SK-N-SH (cell line): Measurements from ENCODE around the gene SESN1. TPM values are rescaled to one million over a fixed set of nuclear protein-coding genes. Genes with fewer than 3 reads are reported as not detected.

Experiments
- CTCF ChIA-PET: fragments of 300-600, 350-600 bp; formaldehyde crosslinking; extraction: SDS; loops from one replicate; lab custom pipeline; 2021; lab: Yijun Ruan, JAX
- POLR2A ChIA-PET: fragments of 350-600 bp; sonication (Branson Sonifier 250); formaldehyde crosslinking; extraction: SDS; loops from one replicate; lab custom pipeline; 2020; ENCODE audit warnings: antibody characterized with exemption, inconsistent platforms; lab: Yijun Ruan, JAX
- DNase-seq: peaks from one replicate; pipeline ENCODE4 v3.0.0; 2012
- H2AFZ ChIP-seq: fragments of 200-600 bp; sonication (generic); 2 replicates; pipeline ENCODE4 v1.8.1; 2016; ENCODE audit warnings: antibody characterized with exemption, mild to moderate bottlenecking, low read depth
- H3F3A ChIP-seq: fragments of 200-600 bp; sonication (generic); replicated peaks from 2 replicates; pipeline ENCODE3; 2016; ENCODE audit warnings: antibody characterized with exemption, mild to moderate bottlenecking; ENCODE audit not compliant: insufficient read depth
- H3K27ac ChIP-seq, 2 experiments: fragments of 200-500 bp in 1 of 2; fragments of 200-600 bp in 1 of 2; sonication (Bioruptor generic) in 1 of 2; sonication (generic), shearing (Covaris generic) in 1 of 2; 2 replicates each; pipeline versions ENCODE4 v1.5.1 to v1.6.1; 2014 to 2016; ENCODE audit warnings: low read depth in 2 of 2, inconsistent platforms in 1 of 2, low read length in 1 of 2, mild to moderate bottlenecking in 1 of 2, mixed read lengths in 1 of 2
- H3K27me3 ChIP-seq: fragments of 200-600 bp; sonication (generic), shearing (Covaris generic); 2 replicates; pipeline ENCODE4 v1.6.1; 2016; ENCODE audit warnings: mixed run types; ENCODE audit not compliant: insufficient read depth
- H3K36me3 ChIP-seq, 2 experiments: fragments of 200-500 bp in 1 of 2; fragments of 200-600 bp in 1 of 2; sonication (Bioruptor generic) in 1 of 2; sonication (generic) in 1 of 2; replicated peaks in 1 of 2; 2 replicates each; pipeline versions ENCODE3 to v1.5.1; 2014 to 2016; ENCODE audit warnings: low read length in 1 of 2, mild to moderate bottlenecking in 1 of 2; ENCODE audit not compliant: insufficient read depth in 2 of 2, control insufficient read depth in 1 of 2
- H3K4me1 ChIP-seq, 2 experiments: fragments of 200-500 bp in 1 of 2; fragments of 200-600 bp in 1 of 2; sonication (Bioruptor generic) in 1 of 2; sonication (generic), shearing (Covaris generic) in 1 of 2; 2 replicates each; pipeline versions ENCODE4 v1.5.1 to v1.6.1; 2014 to 2016; ENCODE audit warnings: low read depth in 1 of 2, low read length in 1 of 2, mixed run types in 1 of 2; ENCODE audit not compliant: insufficient read depth in 2 of 2, control insufficient read depth in 1 of 2
- H3K4me2 ChIP-seq: fragments of 200-600 bp; sonication (generic), shearing (Covaris generic); 2 replicates; pipeline ENCODE4 v1.6.1; 2017; ENCODE audit warnings: mixed run types
- H3K4me3 ChIP-seq, 2 experiments: fragments of 200-500 bp in 1 of 2; fragments of 200-600 bp in 1 of 2; sonication (Bioruptor generic) in 1 of 2; sonication (generic), shearing (Covaris generic) in 1 of 2; 2 replicates each; pipeline versions ENCODE4 v1.5.1 to v1.8.1; 2014 to 2016; ENCODE audit warnings: low read depth in 2 of 2, inconsistent platforms in 1 of 2, low read length in 1 of 2, mild to moderate bottlenecking in 1 of 2, mixed read lengths in 1 of 2, moderate library complexity in 1 of 2
- H3K79me2 ChIP-seq: fragments of 200-600 bp; sonication (generic); 2 replicates; pipeline ENCODE4 v1.8.1; 2017; ENCODE audit warnings: mild to moderate bottlenecking; ENCODE audit not compliant: insufficient read depth
- H3K9ac ChIP-seq: fragments of 200-600 bp; sonication (generic); 2 replicates; pipeline ENCODE4 v1.6.1; 2017; ENCODE audit warnings: mixed run types
- H3K9me2 ChIP-seq: fragments of 200-600 bp; sonication (generic); 2 replicates; pipeline ENCODE4 v1.6.1; 2017; ENCODE audit warnings: mixed run types
- H3K9me3 ChIP-seq: fragments of 200-600 bp; sonication (generic); 2 replicates; pipeline ENCODE4 v1.6.1; 2017; ENCODE audit warnings: mixed run types, mild to moderate bottlenecking, moderate library complexity
- H4K20me1 ChIP-seq: fragments of 200-600 bp; sonication (generic); 2 replicates; pipeline ENCODE4 v1.6.1; 2017; ENCODE audit warnings: mild to moderate bottlenecking, mixed run types; ENCODE audit not compliant: insufficient read depth
- CHD2 ChIP-seq: fragments of 150-350 bp; IDR thresholded peaks from 2 replicates; pipeline ENCODE4 v1.6.1; 2018; ENCODE audit warnings: low read length; ENCODE audit not compliant: partially characterized antibody
- ELF1 ChIP-seq: IDR thresholded peaks from 2 replicates; pipeline ENCODE4 v1.4.0; 2012
- EZH2phosphoT487 ChIP-seq: fragments of 200-600 bp; sonication (generic); IDR thresholded peaks from 2 replicates; pipeline ENCODE4 v1.6.1; 2017; ENCODE audit warnings: low read depth, mixed run types, mild to moderate bottlenecking, antibody characterized with exemption, moderate library complexity, borderline replicate concordance
- FOSL2 ChIP-seq: IDR thresholded peaks from 2 replicates; pipeline ENCODE4 v1.4.0; 2012; ENCODE audit warnings: low read depth, mild to moderate bottlenecking, moderate library complexity, borderline replicate concordance
- GATA2 ChIP-seq: sonication (generic); formaldehyde crosslinking; IDR thresholded peaks from 2 replicates; pipeline ENCODE4 v1.5.0; 2020; ENCODE audit warnings: mild to moderate bottlenecking, missing genetic modification reagents
- JUND ChIP-seq: IDR thresholded peaks from 2 replicates; pipeline ENCODE4 v1.4.0; 2012
- MEF2A ChIP-seq: IDR thresholded peaks from 2 replicates; pipeline ENCODE4 v1.4.0; 2012; ENCODE audit warnings: low read depth, borderline replicate concordance
- MXI1 ChIP-seq: IDR thresholded peaks from 2 replicates; pipeline ENCODE4 v1.6.1; 2012; ENCODE audit warnings: mild to moderate bottlenecking, low read depth, low read length, improper control_type of control experiment
- RFX5 ChIP-seq: IDR thresholded peaks from 2 replicates; pipeline ENCODE4 v1.6.1; 2012; ENCODE audit warnings: mild to moderate bottlenecking, improper control_type of control experiment, low read length
- SIN3A ChIP-seq: IDR thresholded peaks from 2 replicates; pipeline ENCODE4 v1.6.1; 2012; ENCODE audit warnings: low read depth, mild to moderate bottlenecking, low read length, moderate library complexity, borderline replicate concordance
- TAF1 ChIP-seq: IDR thresholded peaks from 2 replicates; pipeline ENCODE4 v1.6.1; 2012; ENCODE audit warnings: low read depth, mild to moderate bottlenecking, low read length, moderate library complexity, borderline replicate concordance
- TCF12 ChIP-seq: IDR thresholded peaks from 2 replicates; pipeline ENCODE4 v1.4.0; 2012
- YY1 ChIP-seq: IDR thresholded peaks from 2 replicates; pipeline ENCODE4 v1.4.0; 2012; ENCODE audit warnings: low read depth, mild to moderate bottlenecking
- WGBS: methylation state at CpG from one replicate; pipeline ENCODE4 v1.1.6; 2017; ENCODE audit warnings: low lambda C conversion rate; 5-methylcytosine and 5-hydroxymethylcytosine counted together
- polyA plus RNA-seq, 3 experiments: library from polyadenylated mRNA; depleted of rRNA; stranded (reverse); fragments of >200 nt; gene quantifications; 2 replicates each; pipeline ENCODE4 v1.2.3, GENCODE V29; 2012
- TF ChIP-seq, protein P1 (sequence below): IDR thresholded peaks from 2 replicates; pipeline ENCODE4 v1.6.1; 2012; ENCODE audit warnings: mild to moderate bottlenecking, low read depth, low read length, moderate library complexity
- TF ChIP-seq, protein P2 (sequence below): fragments of 150-350 bp; IDR thresholded peaks from 2 replicates; pipeline ENCODE4 v1.6.1; 2017; ENCODE audit warnings: antibody characterized with exemption, low read length, low read depth, borderline replicate concordance
- TF ChIP-seq, protein P3 (sequence below): IDR thresholded peaks from 2 replicates; pipeline ENCODE4 v1.4.0; 2012; ENCODE audit warnings: low read depth, borderline replicate concordance
- TF ChIP-seq, protein P4 (sequence below): IDR thresholded peaks from 2 replicates; pipeline ENCODE4 v1.4.0; 2012; ENCODE audit warnings: low read depth, borderline replicate concordance
- TF ChIP-seq, protein P5 (sequence below): IDR thresholded peaks from 2 replicates; pipeline ENCODE4; 2012
- TF ChIP-seq, protein P6 (sequence below): IDR thresholded peaks from 2 replicates; pipeline ENCODE4 v1.4.0; 2012; ENCODE audit warnings: low read depth

Gene SESN1
- polyA plus RNA-seq, 1 of the 3 experiments (the other 2 are of a cell fraction) = 13.1 TPM

DNA sequence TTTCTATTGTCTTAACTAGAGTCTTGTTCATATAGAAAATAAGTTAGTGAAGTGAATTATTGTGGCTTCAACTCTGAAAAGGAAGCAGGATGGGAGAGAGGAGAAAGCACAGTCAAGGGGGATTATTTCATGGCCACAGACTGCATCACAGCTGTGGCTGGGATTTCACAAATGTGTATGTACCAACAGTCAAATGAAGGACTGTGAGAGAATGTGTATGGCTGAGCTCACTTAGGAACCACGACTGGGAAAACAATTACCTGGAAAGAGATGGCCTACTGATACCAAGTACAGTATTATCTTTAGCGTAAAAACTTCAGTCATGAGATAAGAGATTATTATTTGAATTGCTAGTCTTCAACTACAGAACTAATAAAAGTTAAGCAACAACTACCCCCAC lies 54.9 kb downstream of the SESN1 start:
- Histone ChIP-seq H3F3A (no peaks in the 10 kb centered on the region), H3K4me2 (no peak overlapping the region), H3K36me3 (peaks cover 0 to 5% of the 10 kb centered on the region in 2 experiments), H2AFZ (no peak overlapping the region), H4K20me1 (no peaks in the 10 kb centered on the region), H3K9ac (no peak overlapping the region), H3K79me2 (peaks cover 6% of the 10 kb centered on the region), H3K27me3 (no peaks in the 10 kb centered on the region), H3K27ac (no peak overlapping the region), H3K4me3 (no peak overlapping the region), H3K9me2 (no peaks in the 10 kb centered on the region), H3K4me1 (no peaks in the 10 kb centered on the region), H3K9me3 (no peaks in the 10 kb centered on the region)
- no peak for DNase-seq
- TF ChIP-seq MXI1 (no peak), TCF12 (no peak), JUND (no peak), YY1 (no peak), CHD2 (no peak), EZH2phosphoT487 (no peak), GATA2 (CRISPR knock-in tag) (no peak), RFX5 (no peak), MEF2A (no peak), ELF1 (no peak), TAF1 (no peak), FOSL2 (no peak), SIN3A (no peak)
- TF ChIP-seq, protein P1, sequence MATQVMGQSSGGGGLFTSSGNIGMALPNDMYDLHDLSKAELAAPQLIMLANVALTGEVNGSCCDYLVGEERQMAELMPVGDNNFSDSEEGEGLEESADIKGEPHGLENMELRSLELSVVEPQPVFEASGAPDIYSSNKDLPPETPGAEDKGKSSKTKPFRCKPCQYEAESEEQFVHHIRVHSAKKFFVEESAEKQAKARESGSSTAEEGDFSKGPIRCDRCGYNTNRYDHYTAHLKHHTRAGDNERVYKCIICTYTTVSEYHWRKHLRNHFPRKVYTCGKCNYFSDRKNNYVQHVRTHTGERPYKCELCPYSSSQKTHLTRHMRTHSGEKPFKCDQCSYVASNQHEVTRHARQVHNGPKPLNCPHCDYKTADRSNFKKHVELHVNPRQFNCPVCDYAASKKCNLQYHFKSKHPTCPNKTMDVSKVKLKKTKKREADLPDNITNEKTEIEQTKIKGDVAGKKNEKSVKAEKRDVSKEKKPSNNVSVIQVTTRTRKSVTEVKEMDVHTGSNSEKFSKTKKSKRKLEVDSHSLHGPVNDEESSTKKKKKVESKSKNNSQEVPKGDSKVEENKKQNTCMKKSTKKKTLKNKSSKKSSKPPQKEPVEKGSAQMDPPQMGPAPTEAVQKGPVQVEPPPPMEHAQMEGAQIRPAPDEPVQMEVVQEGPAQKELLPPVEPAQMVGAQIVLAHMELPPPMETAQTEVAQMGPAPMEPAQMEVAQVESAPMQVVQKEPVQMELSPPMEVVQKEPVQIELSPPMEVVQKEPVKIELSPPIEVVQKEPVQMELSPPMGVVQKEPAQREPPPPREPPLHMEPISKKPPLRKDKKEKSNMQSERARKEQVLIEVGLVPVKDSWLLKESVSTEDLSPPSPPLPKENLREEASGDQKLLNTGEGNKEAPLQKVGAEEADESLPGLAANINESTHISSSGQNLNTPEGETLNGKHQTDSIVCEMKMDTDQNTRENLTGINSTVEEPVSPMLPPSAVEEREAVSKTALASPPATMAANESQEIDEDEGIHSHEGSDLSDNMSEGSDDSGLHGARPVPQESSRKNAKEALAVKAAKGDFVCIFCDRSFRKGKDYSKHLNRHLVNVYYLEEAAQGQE = no peak
- TF ChIP-seq, protein P2, sequence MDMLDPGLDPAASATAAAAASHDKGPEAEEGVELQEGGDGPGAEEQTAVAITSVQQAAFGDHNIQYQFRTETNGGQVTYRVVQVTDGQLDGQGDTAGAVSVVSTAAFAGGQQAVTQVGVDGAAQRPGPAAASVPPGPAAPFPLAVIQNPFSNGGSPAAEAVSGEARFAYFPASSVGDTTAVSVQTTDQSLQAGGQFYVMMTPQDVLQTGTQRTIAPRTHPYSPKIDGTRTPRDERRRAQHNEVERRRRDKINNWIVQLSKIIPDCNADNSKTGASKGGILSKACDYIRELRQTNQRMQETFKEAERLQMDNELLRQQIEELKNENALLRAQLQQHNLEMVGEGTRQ = no peak
- TF ChIP-seq, protein P3, sequence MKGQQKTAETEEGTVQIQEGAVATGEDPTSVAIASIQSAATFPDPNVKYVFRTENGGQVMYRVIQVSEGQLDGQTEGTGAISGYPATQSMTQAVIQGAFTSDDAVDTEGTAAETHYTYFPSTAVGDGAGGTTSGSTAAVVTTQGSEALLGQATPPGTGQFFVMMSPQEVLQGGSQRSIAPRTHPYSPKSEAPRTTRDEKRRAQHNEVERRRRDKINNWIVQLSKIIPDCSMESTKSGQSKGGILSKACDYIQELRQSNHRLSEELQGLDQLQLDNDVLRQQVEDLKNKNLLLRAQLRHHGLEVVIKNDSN = no peak
- TF ChIP-seq, protein P4, sequence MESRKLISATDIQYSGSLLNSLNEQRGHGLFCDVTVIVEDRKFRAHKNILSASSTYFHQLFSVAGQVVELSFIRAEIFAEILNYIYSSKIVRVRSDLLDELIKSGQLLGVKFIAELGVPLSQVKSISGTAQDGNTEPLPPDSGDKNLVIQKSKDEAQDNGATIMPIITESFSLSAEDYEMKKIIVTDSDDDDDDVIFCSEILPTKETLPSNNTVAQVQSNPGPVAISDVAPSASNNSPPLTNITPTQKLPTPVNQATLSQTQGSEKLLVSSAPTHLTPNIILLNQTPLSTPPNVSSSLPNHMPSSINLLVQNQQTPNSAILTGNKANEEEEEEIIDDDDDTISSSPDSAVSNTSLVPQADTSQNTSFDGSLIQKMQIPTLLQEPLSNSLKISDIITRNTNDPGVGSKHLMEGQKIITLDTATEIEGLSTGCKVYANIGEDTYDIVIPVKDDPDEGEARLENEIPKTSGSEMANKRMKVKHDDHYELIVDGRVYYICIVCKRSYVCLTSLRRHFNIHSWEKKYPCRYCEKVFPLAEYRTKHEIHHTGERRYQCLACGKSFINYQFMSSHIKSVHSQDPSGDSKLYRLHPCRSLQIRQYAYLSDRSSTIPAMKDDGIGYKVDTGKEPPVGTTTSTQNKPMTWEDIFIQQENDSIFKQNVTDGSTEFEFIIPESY = no peak
- TF ChIP-seq, protein P5, sequence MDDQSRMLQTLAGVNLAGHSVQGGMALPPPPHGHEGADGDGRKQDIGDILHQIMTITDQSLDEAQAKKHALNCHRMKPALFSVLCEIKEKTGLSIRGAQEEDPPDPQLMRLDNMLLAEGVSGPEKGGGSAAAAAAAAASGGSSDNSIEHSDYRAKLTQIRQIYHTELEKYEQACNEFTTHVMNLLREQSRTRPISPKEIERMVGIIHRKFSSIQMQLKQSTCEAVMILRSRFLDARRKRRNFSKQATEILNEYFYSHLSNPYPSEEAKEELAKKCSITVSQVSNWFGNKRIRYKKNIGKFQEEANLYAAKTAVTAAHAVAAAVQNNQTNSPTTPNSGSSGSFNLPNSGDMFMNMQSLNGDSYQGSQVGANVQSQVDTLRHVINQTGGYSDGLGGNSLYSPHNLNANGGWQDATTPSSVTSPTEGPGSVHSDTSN = no peak
- TF ChIP-seq, protein P6, sequence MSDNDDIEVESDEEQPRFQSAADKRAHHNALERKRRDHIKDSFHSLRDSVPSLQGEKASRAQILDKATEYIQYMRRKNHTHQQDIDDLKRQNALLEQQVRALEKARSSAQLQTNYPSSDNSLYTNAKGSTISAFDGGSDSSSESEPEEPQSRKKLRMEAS = no peak
- ChIA-PET CTCF (interaction anchor here (1.2 kb wide), 2 partner anchors 10 to 924 kb away, joined by 3 to 4 read pairs; no protein-coding TSS in a partner anchor), POLR2A (no interaction called here)
- WGBS = 63% methylated on average over 2 of the region's 2 CpGs
